Lung (tissue), 12 donors: ENCODE results near the gene PES1. TPM values are rescaled to one million over a fixed set of nuclear protein-coding genes. Genes with fewer than 3 reads are reported as not detected.
"Not testable (repeated sequence)": the region's sequence is repeated elsewhere in the genome, so short reads cannot be mapped to it uniquely, and the experiment has no call there.

Source experiments
- ATAC-seq: fragments of 200-7000 bp; cut with Tn5 transposase; one replicate; pipeline ENCODE4 v1.9.1; 2020; ENCODE audit warnings: moderate number of reproducible peaks; ENCODE audit not compliant: insufficient read depth, low FRiP score
- DNase-seq, 3 donors: peaks; one replicate each; pipeline ENCODE4 v3.0.0-alpha.2; 2013 to 2017
- H3K27ac ChIP-seq, 2 donors: one replicate each; pipeline ENCODE4 v1.5.1; 2013; ENCODE audit warnings: mild to moderate bottlenecking in 2 of 2, moderate library complexity in 2 of 2, control low read depth in 1 of 2, inconsistent platforms in 1 of 2, low read depth in 1 of 2, low read length in 1 of 2
- H3K27me3 ChIP-seq, 3 donors: one replicate each; pipeline ENCODE4 v1.5.1; 2013; ENCODE audit warnings: low read length in 2 of 3; ENCODE audit not compliant: control insufficient read depth in 3 of 3, insufficient read depth in 3 of 3
- H3K36me3 ChIP-seq, 4 donors: one replicate each; pipeline ENCODE4 v1.5.1; 2013; ENCODE audit warnings: low read length in 4 of 4, mild to moderate bottlenecking in 1 of 4, moderate library complexity in 1 of 4; ENCODE audit not compliant: control insufficient read depth in 4 of 4, insufficient read depth in 4 of 4
- H3K4me1 ChIP-seq, 5 donors: one replicate each; pipeline ENCODE4 v1.5.1; 2013; ENCODE audit warnings: low read length in 5 of 5, mild to moderate bottlenecking in 2 of 5, moderate library complexity in 1 of 5; ENCODE audit not compliant: control insufficient read depth in 5 of 5, insufficient read depth in 5 of 5
- H3K4me3 ChIP-seq: one replicate; pipeline ENCODE4 v1.5.1; 2013; ENCODE audit warnings: mild to moderate bottlenecking, control low read depth, moderate library complexity
- H3K9ac ChIP-seq, 2 donors: one replicate each; pipeline ENCODE4 v1.5.1; 2013; ENCODE audit warnings: low read length in 2 of 2, control low read depth in 1 of 2; ENCODE audit not compliant: insufficient read depth in 1 of 2
- H3K9me3 ChIP-seq, 4 donors: one replicate each; pipeline ENCODE4 v1.5.1; 2013; ENCODE audit warnings: low read length in 3 of 4, mild to moderate bottlenecking in 1 of 4, moderate library complexity in 1 of 4; ENCODE audit not compliant: control insufficient read depth in 4 of 4, insufficient read depth in 3 of 4
- WGBS, 2 donors: extraction: QIAGEN DNeasy Blood & Tissue Kit; methylation state at CpG; one replicate each; pipeline ENCODE4 v1.1.7; 2013; 5-methylcytosine and 5-hydroxymethylcytosine counted together
- polyA plus RNA-seq, 2 donors: library from polyadenylated mRNA; stranded (reverse); fragments of 200-250 nt; gene quantifications; one replicate each; pipeline ENCODE4 v1.2.1, GENCODE V29; 2013
- total RNA-seq, 2 donors: library from RNA; depleted of rRNA in 1 of 2; stranded (reverse); fragments of >200 nt in 1 of 2; gene quantifications; one replicate each; pipeline ENCODE4 v1.2.1, GENCODE V29; 2014 to 2021
- TF ChIP-seq, protein P1 (sequence below): IDR thresholded peaks from 2 replicates; pipeline ENCODE4 v1.5.1; 2012; ENCODE audit warnings: mild to moderate bottlenecking; ENCODE audit errors: control extremely low read depth, extremely low read depth
- donor health status: control.
- donor health status: control.
- donor health status: Bipolar disorder and iron deficiency.
- donor health status: healthy.
- donor health status: DM: yes; HTN: yes; CAD: no.

The PES1 gene
- total and polyA plus RNA-seq, 4 donors: 34.4 to 77.2 (median 72.7) TPM

GRCh38 chr22:30561402-30562189 lies 30.1 kb downstream of the PES1 start:
- no peaks in the 10 kb centered on the region for H3K27me3 ChIP-seq
- WGBS, 2 donors: 64 to 70% methylated on average over 10 of the region's 10 CpGs
- DNase-seq: no peak
- TF ChIP-seq, protein P1, sequence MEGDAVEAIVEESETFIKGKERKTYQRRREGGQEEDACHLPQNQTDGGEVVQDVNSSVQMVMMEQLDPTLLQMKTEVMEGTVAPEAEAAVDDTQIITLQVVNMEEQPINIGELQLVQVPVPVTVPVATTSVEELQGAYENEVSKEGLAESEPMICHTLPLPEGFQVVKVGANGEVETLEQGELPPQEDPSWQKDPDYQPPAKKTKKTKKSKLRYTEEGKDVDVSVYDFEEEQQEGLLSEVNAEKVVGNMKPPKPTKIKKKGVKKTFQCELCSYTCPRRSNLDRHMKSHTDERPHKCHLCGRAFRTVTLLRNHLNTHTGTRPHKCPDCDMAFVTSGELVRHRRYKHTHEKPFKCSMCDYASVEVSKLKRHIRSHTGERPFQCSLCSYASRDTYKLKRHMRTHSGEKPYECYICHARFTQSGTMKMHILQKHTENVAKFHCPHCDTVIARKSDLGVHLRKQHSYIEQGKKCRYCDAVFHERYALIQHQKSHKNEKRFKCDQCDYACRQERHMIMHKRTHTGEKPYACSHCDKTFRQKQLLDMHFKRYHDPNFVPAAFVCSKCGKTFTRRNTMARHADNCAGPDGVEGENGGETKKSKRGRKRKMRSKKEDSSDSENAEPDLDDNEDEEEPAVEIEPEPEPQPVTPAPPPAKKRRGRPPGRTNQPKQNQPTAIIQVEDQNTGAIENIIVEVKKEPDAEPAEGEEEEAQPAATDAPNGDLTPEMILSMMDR: no peak
- no peaks in the 10 kb centered on the region for H3K9me3 ChIP-seq
- H3K4me1 ChIP-seq: no peaks in the 10 kb centered on the region
- H3K27ac ChIP-seq: no peak overlapping the region
- H3K9ac ChIP-seq: no peak overlapping the region
- H3K36me3 ChIP-seq: no peaks in the 10 kb centered on the region
- no peak for ATAC-seq
- no peak overlapping the region for H3K4me3 ChIP-seq

- not testable (repeated sequence) for H3K27me3 ChIP-seq, ATAC-seq, DNase-seq, H3K4me1 ChIP-seq, H3K9me3 ChIP-seq, H3K27ac ChIP-seq, H3K36me3 ChIP-seq, H3K4me3 ChIP-seq, H3K9ac ChIP-seq
- 87 to 90% methylated on average over 11 of the region's 11 CpGs for WGBS, 2 donors
Measured at GRCh38 chr22:30560643-30561202, 31.0 kb downstream of the PES1 start.

DNA sequence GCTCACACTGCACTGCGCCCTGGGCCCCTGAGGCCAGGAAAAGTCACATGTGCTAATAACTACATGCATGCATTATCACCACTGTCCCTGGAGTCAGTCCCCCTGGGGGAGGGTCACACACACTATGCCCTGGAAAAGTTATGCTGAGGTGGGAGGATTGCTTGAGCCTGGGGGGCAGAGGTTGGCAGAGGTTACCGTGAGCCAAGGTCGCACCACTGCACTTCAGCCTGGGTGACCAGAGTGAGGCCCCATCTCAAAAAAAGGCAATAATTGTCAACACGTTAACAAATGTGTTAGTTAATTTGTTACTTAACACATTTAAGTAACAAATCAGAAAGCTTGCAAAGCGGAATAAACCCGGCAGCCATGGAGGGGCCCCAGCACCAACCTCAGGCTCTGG lies 31.8 kb downstream of the PES1 start:
- WGBS, 2 donors: 87 to 90% methylated on average over 6 of the region's 6 CpGs
- Histone ChIP-seq H3K4me1 (no peaks in the 10 kb centered on the region), H3K9me3 (no peaks in the 10 kb centered on the region), H3K27me3 (no peaks in the 10 kb centered on the region), H3K27ac (no peak overlapping the region), H3K4me3 (no peak overlapping the region), H3K36me3 (no peaks in the 10 kb centered on the region), H3K9ac (no peak overlapping the region)
- ATAC-seq (no peak), DNase-seq (no peak)
- TF ChIP-seq, protein P1: no peak

DNA sequence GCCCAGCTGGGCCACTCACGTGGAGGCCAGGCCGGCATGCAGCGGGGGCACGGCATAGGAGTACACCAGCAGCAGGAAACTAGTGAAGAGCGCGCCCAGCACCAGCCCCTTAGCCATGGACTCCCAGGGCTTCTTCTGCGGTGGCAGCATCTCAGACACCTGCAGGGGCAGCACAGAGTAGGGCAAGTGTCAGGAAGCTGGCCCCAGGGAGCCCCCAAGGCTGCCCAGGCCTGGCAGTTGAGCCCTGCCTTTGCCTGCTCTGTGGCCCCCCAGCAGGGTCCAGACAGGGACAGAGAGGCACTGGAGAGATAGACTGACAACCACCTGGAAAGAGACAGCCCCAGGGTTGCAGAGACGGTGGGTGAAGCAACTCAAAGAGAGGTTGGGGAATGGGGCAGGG lies 34.5 kb downstream of the PES1 start:
- TF ChIP-seq, protein P1: no peak
- WGBS, 2 donors: 82 to 83% methylated on average over 8 of the region's 8 CpGs

More for the DNA sequence above, 34.5 kb downstream of the PES1 start:
- no peak overlapping the region for H3K9ac ChIP-seq
- no peaks in the 10 kb centered on the region for H3K4me1 ChIP-seq
- H3K9me3 ChIP-seq: no peaks in the 10 kb centered on the region
- H3K36me3 ChIP-seq: no peaks in the 10 kb centered on the region
- no peak for DNase-seq
- no peaks in the 10 kb centered on the region for H3K27me3 ChIP-seq
- no peak overlapping the region for H3K4me3 ChIP-seq
- H3K27ac ChIP-seq: no peak overlapping the region
- no peak for ATAC-seq
